ENCODE results near the gene RFNG. TPM values are rescaled to one million over a fixed set of nuclear protein-coding genes. Genes with fewer than 3 reads are reported as not detected.

The RFNG gene
- total RNA-seq, 1 donor: 46.3 TPM

DNA sequence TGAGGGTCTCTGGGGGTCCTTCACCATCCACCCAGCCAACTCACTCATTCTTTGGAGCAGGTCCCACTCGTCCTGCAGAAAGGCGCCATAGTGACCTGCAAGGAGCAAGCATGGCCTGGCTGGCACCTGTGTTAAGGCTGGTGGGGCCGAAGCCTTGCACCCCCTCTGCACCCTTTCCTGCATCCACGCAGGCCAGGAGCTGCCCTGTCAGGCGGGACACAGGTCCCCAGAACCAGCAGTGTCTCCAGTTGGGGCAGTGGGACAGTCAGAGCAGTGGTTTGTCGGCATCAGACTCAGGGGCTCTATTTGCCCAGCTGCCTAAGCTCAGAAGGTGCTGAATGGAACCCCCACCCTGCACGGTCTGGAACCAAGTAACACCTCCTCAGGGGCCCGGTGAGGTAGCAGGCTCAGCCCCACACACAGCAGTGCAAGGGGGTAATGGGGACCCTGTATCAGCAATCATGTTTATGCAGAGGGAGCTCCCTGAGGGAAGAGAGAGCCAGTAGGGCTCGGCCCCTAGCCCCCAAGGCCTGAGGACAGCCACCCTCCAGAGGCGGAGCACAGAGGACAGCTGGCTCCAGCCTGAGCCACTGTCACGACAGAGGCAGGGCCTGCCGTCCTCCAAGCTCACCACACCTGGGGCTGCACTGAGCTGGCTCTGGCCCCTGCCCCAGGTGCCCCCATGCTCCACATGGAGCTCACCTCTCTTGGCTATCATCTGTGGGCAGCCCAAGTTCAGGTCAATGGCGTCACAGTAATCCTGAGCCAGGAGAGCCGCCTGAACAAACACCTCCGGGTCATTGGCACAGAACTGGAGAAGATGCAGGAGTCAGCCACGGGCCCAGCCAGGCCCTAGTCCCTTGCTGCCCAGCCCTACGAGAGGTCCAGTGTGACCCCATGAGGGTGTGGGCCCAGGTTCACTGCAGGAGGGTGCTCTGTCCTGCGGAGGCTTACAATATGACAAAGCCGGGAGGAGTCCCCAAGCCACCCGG is 12.1 kb upstream of the RFNG start:
- H3K36me3 ChIP-seq (ENCODE audit: insufficient read depth, low read length): peaks cover 41% of the 10 kb centered on the region
- H3K4me3 ChIP-seq (ENCODE audit: insufficient read depth, low read length): peak overlapping the region; percentile 88

DNA sequence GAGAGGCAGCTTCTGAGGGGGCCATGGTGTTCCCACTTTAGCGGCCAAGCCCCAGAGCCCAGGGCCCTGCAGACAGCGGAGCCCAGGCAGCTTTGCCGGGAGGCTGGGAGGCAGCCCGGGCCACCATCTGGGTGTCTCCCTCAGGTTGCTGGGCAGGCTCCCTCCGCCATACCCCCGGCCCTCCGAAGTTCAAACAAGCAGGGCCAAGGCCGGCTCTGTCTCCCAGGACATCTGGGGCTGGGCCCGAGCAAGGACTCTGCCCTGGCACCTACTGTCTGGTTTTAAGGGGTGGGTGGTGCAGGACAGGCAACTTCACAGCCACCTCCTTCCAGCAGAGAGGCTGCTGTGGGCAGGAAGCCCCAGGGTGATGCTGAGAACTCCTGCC is 11.4 kb upstream of the RFNG start:
- Histone ChIP-seq H3K79me2 (ENCODE audit: insufficient read depth, low read length) (peaks cover 32% of the 10 kb centered on the region), H3K27ac (ENCODE audit: low read depth, low read length) (no peak overlapping the region), H3K27me3 (ENCODE audit: insufficient read depth, low read length) (no peaks in the 10 kb centered on the region), H3K36me3 (ENCODE audit: insufficient read depth, low read length) (peaks cover 42% of the 10 kb centered on the region), H3K4me1 (ENCODE audit: insufficient read depth, low read length) (peaks cover 17% of the 10 kb centered on the region), H2AFZ (ENCODE audit: low read length) (no peak overlapping the region), H3K4me2 (ENCODE audit: insufficient read depth, low read length) (no peak overlapping the region), H4K20me1 (ENCODE audit: insufficient read depth, low read length) (peaks cover 7% of the 10 kb centered on the region), H3K4me3 (ENCODE audit: insufficient read depth, low read length) (no peak overlapping the region), H3K9me3 (ENCODE audit: low read depth, low read length) (no peaks in the 10 kb centered on the region)
- peak; percentile 73 for DNase-seq (ENCODE audit: insufficient read length, low spot score, missing footprints)
- TF ChIP-seq, protein P1, sequence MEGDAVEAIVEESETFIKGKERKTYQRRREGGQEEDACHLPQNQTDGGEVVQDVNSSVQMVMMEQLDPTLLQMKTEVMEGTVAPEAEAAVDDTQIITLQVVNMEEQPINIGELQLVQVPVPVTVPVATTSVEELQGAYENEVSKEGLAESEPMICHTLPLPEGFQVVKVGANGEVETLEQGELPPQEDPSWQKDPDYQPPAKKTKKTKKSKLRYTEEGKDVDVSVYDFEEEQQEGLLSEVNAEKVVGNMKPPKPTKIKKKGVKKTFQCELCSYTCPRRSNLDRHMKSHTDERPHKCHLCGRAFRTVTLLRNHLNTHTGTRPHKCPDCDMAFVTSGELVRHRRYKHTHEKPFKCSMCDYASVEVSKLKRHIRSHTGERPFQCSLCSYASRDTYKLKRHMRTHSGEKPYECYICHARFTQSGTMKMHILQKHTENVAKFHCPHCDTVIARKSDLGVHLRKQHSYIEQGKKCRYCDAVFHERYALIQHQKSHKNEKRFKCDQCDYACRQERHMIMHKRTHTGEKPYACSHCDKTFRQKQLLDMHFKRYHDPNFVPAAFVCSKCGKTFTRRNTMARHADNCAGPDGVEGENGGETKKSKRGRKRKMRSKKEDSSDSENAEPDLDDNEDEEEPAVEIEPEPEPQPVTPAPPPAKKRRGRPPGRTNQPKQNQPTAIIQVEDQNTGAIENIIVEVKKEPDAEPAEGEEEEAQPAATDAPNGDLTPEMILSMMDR (IDR thresholded peaks at IDR 0.05; ENCODE audit: extremely low read depth, low read depth, low read length): no peak

More for the DNA sequence above, 12.1 kb upstream of the RFNG start:
- TF ChIP-seq, protein P1 (IDR thresholded peaks at IDR 0.05; ENCODE audit: extremely low read depth, low read depth, low read length): no peak
- Histone ChIP-seq H3K4me2 (ENCODE audit: insufficient read depth, low read length) (peak overlapping the region; percentile 95), H3K27ac (ENCODE audit: low read depth, low read length) (no peak overlapping the region), H3K9me3 (ENCODE audit: low read depth, low read length) (no peaks in the 10 kb centered on the region), H3K79me2 (ENCODE audit: insufficient read depth, low read length) (peaks cover 32% of the 10 kb centered on the region), H4K20me1 (ENCODE audit: insufficient read depth, low read length) (peaks cover 7% of the 10 kb centered on the region), H2AFZ (ENCODE audit: low read length) (no peak overlapping the region), H3K27me3 (ENCODE audit: insufficient read depth, low read length) (no peaks in the 10 kb centered on the region), H3K4me1 (ENCODE audit: insufficient read depth, low read length) (peaks cover 17% of the 10 kb centered on the region)
- DNase-seq (ENCODE audit: insufficient read length, low spot score, missing footprints): peak; percentile 62

DNA sequence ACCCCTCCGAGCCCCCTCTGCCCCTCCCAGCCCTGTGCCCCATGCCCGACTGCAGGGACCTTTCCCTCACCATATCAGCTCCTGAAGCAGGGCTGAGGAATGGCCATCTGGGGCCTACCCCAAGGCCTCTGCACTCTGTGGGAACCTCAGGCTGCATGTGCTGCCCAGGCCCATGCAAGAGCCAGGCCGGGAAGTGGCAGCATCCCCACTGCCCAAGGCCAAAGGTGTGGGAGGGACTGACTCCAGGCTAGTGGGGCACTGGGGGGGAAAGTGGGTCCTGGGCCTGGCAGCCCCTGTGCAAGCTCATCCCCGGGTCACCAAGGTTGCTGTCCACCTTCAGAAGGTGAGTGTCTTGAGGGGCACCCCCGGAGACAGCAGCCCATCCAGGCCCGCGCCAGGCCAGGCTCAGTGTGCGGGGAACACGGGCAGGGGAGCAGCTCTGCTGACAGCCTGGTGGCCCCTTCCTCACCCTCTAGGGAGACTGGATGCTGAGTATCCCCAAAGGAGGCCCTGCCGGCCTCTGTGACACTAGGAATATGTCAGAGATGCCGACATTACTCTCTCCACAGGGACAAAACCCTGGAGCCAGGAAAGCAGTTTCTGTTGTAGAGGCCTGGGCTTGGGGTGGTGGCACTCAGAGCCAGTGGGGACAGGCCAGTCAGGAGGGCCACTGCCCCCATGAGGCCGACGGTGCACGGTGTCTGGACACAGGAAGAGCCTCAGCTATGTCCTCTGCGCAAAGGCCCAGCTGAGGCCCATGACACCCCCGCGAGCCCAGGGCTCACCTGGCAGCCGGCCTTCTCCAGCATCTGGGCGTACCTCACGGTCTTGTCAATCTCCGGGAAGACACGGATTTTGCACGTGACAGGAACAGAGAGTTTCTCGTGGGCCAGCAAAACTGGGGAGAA is 10.7 kb upstream of the RFNG start:
- Histone ChIP-seq H3K27ac (ENCODE audit: low read depth, low read length) (no peak overlapping the region), H3K36me3 (ENCODE audit: insufficient read depth, low read length) (peaks cover 42% of the 10 kb centered on the region)
- TF ChIP-seq, protein P1 (IDR thresholded peaks at IDR 0.05; ENCODE audit: extremely low read depth, low read depth, low read length): no peak

More for the DNA sequence above, 10.7 kb upstream of the RFNG start:
- H2AFZ ChIP-seq (ENCODE audit: low read length): no peak overlapping the region
- no peaks in the 10 kb centered on the region for H3K27me3 ChIP-seq (ENCODE audit: insufficient read depth, low read length)
- no peak overlapping the region for H3K4me2 ChIP-seq (ENCODE audit: insufficient read depth, low read length)
- no peak overlapping the region for H3K4me3 ChIP-seq (ENCODE audit: insufficient read depth, low read length)
- H3K9me3 ChIP-seq (ENCODE audit: low read depth, low read length): no peaks in the 10 kb centered on the region
- peaks cover 17% of the 10 kb centered on the region for H3K4me1 ChIP-seq (ENCODE audit: insufficient read depth, low read length)
- peaks cover 32% of the 10 kb centered on the region for H3K79me2 ChIP-seq (ENCODE audit: insufficient read depth, low read length)
- peak; percentile 83 for DNase-seq (ENCODE audit: insufficient read length, low spot score, missing footprints)
- peaks cover 7% of the 10 kb centered on the region for H4K20me1 ChIP-seq (ENCODE audit: insufficient read depth, low read length)
